Parathyroid adenoma (tissue), 2 donors: ENCODE data around the gene ZNF527.
A peak's percentile ranks its signal among the peaks of the same experiment; 100 is the strongest.

ENCODE experiments used
- H2AFZ ChIP-seq: fragments of 300-600 bp; sonication (generic); one replicate; pipeline ENCODE4 v1.7.0; 2017; ENCODE audit warnings: antibody characterized with exemption, mild to moderate bottlenecking
- H3K27ac ChIP-seq: fragments of 300-600 bp; sonication (generic); one replicate; pipeline ENCODE4 v1.7.0; 2017
- H3K27me3 ChIP-seq: fragments of 300-600 bp; sonication (generic); one replicate; pipeline ENCODE4 v1.7.0; 2017; ENCODE audit warnings: low read length; ENCODE audit not compliant: control insufficient read depth, insufficient read depth
- H3K36me3 ChIP-seq: fragments of 300-600 bp; sonication (generic); one replicate; pipeline ENCODE4 v1.7.0; 2017; ENCODE audit warnings: low read length; ENCODE audit not compliant: control insufficient read depth, insufficient read depth
- H3K4me1 ChIP-seq: fragments of 300-600 bp; sonication (generic); one replicate; pipeline ENCODE4 v1.7.0; 2017; ENCODE audit warnings: control low read depth
- H3K4me2 ChIP-seq: fragments of 300-600 bp; sonication (generic); one replicate; pipeline ENCODE4 v1.7.0; 2017; ENCODE audit warnings: low read length
- H3K4me3 ChIP-seq: fragments of 300-600 bp; sonication (generic); one replicate; pipeline ENCODE4 v1.7.0; 2017; ENCODE audit warnings: low read depth, low read length
- H3K79me2 ChIP-seq: fragments of 300-600 bp; sonication (generic); one replicate; pipeline ENCODE4 v1.7.0; 2017; ENCODE audit warnings: control low read depth
- H3K9ac ChIP-seq: fragments of 300-600 bp; sonication (generic); one replicate; pipeline ENCODE4 v1.7.0; 2017; ENCODE audit warnings: mild to moderate bottlenecking
- H3K9me3 ChIP-seq: fragments of 300-600 bp; sonication (generic); one replicate; pipeline ENCODE4 v1.7.0; 2017; ENCODE audit warnings: low read length; ENCODE audit not compliant: control insufficient read depth
- TF ChIP-seq, protein P1 (sequence below): fragments of 300-600 bp; sonication (generic); IDR thresholded peaks from one replicate; pipeline ENCODE4 v1.7.0; 2017; ENCODE audit warnings: antibody characterized with exemption, mild to moderate bottlenecking
- donor health status: primary hyperparathyroidism.

ZNF527 gene

GRCh38 chr19:37334179-37335071 lies 36.5 kb upstream of the ZNF527 start:
- TF ChIP-seq, protein P1, sequence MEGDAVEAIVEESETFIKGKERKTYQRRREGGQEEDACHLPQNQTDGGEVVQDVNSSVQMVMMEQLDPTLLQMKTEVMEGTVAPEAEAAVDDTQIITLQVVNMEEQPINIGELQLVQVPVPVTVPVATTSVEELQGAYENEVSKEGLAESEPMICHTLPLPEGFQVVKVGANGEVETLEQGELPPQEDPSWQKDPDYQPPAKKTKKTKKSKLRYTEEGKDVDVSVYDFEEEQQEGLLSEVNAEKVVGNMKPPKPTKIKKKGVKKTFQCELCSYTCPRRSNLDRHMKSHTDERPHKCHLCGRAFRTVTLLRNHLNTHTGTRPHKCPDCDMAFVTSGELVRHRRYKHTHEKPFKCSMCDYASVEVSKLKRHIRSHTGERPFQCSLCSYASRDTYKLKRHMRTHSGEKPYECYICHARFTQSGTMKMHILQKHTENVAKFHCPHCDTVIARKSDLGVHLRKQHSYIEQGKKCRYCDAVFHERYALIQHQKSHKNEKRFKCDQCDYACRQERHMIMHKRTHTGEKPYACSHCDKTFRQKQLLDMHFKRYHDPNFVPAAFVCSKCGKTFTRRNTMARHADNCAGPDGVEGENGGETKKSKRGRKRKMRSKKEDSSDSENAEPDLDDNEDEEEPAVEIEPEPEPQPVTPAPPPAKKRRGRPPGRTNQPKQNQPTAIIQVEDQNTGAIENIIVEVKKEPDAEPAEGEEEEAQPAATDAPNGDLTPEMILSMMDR: no peak
- H3K36me3 ChIP-seq: no peaks in the 10 kb centered on the region
- H3K79me2 ChIP-seq: peaks cover 28% of the 10 kb centered on the region
- H3K27ac ChIP-seq: peak overlapping the region; percentile 86
- H3K9ac ChIP-seq: peak overlapping the region; percentile 81
- peak overlapping the region; percentile 93 for H2AFZ ChIP-seq
- H3K27me3 ChIP-seq: no peaks in the 10 kb centered on the region
- H3K4me2 ChIP-seq: peak overlapping the region; percentile 89
- H3K4me1 ChIP-seq: peaks cover 3% of the 10 kb centered on the region
- H3K9me3 ChIP-seq: no peaks in the 10 kb centered on the region
- H3K4me3 ChIP-seq: peak overlapping the region; percentile 85

GRCh38 chr19:37342753-37343152 lies 28.1 kb upstream of the ZNF527 start:
- H3K4me3 ChIP-seq: no peak overlapping the region
- no peak overlapping the region for H3K9ac ChIP-seq
- no peaks in the 10 kb centered on the region for H3K36me3 ChIP-seq
- H3K4me2 ChIP-seq: no peak overlapping the region
- no peak overlapping the region for H3K27ac ChIP-seq
- TF ChIP-seq, protein P1: no peak
- H3K4me1 ChIP-seq: no peaks in the 10 kb centered on the region
- no peaks in the 10 kb centered on the region for H3K9me3 ChIP-seq
- peaks cover 48% of the 10 kb centered on the region for H3K79me2 ChIP-seq
- H3K27me3 ChIP-seq: no peaks in the 10 kb centered on the region
- no peak overlapping the region for H2AFZ ChIP-seq

GRCh38 chr19:37346091-37346490 lies 24.8 kb upstream of the ZNF527 start:
- TF ChIP-seq, protein P1: no peak
- Histone ChIP-seq H3K27ac (no peak overlapping the region), H3K4me1 (no peaks in the 10 kb centered on the region), H3K4me3 (no peak overlapping the region), H3K27me3 (no peaks in the 10 kb centered on the region), H3K4me2 (no peak overlapping the region), H3K9ac (no peak overlapping the region), H3K79me2 (peaks cover 39% of the 10 kb centered on the region), H3K9me3 (no peaks in the 10 kb centered on the region), H3K36me3 (no peaks in the 10 kb centered on the region), H2AFZ (no peak overlapping the region)

DNA sequence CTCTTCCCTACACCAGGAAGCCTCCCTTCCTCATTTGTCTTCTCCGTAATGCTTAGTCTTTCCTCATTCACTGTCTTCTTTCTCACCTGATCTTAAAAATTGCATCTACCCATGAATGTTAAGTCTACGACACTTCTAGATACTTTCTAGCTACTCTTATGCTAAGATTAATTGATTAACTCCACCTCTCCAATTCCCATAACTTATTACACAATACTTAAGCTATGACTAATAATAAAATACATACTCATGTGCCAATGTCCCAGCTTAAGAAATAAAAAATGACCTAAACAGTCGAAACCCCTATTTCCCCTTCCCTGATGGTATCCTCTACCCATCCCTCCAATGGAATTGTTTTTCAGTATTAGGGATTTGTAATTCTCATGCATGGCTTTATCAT lies 22.8 kb upstream of the ZNF527 start:
- no peaks in the 10 kb centered on the region for H3K9me3 ChIP-seq
- peaks cover 21% of the 10 kb centered on the region for H3K79me2 ChIP-seq
- no peaks in the 10 kb centered on the region for H3K36me3 ChIP-seq
- H2AFZ ChIP-seq: no peak overlapping the region
- no peaks in the 10 kb centered on the region for H3K4me1 ChIP-seq
- no peak overlapping the region for H3K4me3 ChIP-seq
- TF ChIP-seq, protein P1: no peak
- no peaks in the 10 kb centered on the region for H3K27me3 ChIP-seq
- H3K4me2 ChIP-seq: no peak overlapping the region
- no peak overlapping the region for H3K27ac ChIP-seq
- no peak overlapping the region for H3K9ac ChIP-seq

DNA sequence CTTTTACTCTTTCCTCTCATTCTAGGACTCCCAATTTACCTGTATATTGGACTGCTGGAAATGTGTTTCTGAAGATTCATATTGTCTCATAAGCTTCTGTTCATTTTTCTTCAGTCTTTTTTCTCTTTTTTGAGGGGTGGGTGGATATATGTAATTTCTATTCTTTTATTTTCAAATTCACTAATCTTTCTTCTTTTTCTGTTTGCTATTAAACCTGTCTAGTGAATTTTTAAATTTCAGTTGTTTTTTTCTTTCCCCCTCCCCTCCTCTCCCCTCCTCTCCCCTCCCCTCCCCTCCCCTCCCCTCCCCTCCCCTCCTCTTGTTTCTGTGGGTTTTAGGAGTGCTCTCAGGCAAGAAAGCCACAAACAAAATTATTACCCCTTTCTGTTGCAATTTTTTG lies 16.9 kb upstream of the ZNF527 start:
- no peaks in the 10 kb centered on the region for H3K36me3 ChIP-seq

More for the DNA sequence above, 16.9 kb upstream of the ZNF527 start:
- Histone ChIP-seq H3K79me2 (peaks cover 31% of the 10 kb centered on the region), H3K4me2 (no peak overlapping the region), H3K9ac (no peak overlapping the region), H3K27me3 (no peaks in the 10 kb centered on the region), H3K9me3 (no peaks in the 10 kb centered on the region), H3K4me3 (no peak overlapping the region), H2AFZ (no peak overlapping the region), H3K27ac (no peak overlapping the region), H3K4me1 (no peaks in the 10 kb centered on the region)
- TF ChIP-seq, protein P1: no peak
